IPS DF 6.9 (cell line): ENCODE measurements around the gene WIZ.

Experiments used
- DNase-seq: peaks from one replicate; pipeline ENCODE4 v3.0.0-alpha.2; 2013; ENCODE audit warnings: low read depth, low spot score
- H3K27ac ChIP-seq: one replicate; pipeline ENCODE4 v1.5.1; 2013; ENCODE audit warnings: low read length, control low read depth
- H3K27me3 ChIP-seq: 2 replicates; pipeline ENCODE4 v1.6.1; 2013; ENCODE audit warnings: mild to moderate bottlenecking, low read length; ENCODE audit not compliant: control insufficient read depth, insufficient read depth
- H3K36me3 ChIP-seq: 2 replicates; pipeline ENCODE4 v1.6.1; 2013; ENCODE audit warnings: low read length; ENCODE audit not compliant: control insufficient read depth, insufficient read depth
- H3K4me1 ChIP-seq: 2 replicates; pipeline ENCODE4 v1.6.1; 2013; ENCODE audit warnings: low read length; ENCODE audit not compliant: control insufficient read depth, insufficient read depth
- H3K4me3 ChIP-seq: 2 replicates; pipeline ENCODE4 v1.5.1; 2013; ENCODE audit warnings: mild to moderate bottlenecking, low read length
- H3K9me3 ChIP-seq: 2 replicates; pipeline ENCODE4 v1.6.1; 2013; ENCODE audit warnings: low read length, inconsistent platforms; ENCODE audit not compliant: control insufficient read depth, insufficient read depth
- WGBS: extraction: QIAGEN DNeasy Blood & Tissue Kit; methylation state at CpG from one replicate; pipeline ENCODE4 v1.1.7; 2013; ENCODE audit warnings: mixed read lengths, missing lambda C conversion rate; ENCODE audit not compliant: insufficient read length, insufficient coverage; 5-methylcytosine and 5-hydroxymethylcytosine counted together

WIZ gene

GRCh38 chr19:15437355-15438123 is 12.2 kb downstream of the WIZ start:
- Histone ChIP-seq H3K9me3 (no peaks in the 10 kb centered on the region), H3K4me1 (peaks cover 1% of the 10 kb centered on the region), H3K4me3 (no peak overlapping the region), H3K36me3 (no peaks in the 10 kb centered on the region), H3K27ac (no peak overlapping the region), H3K27me3 (no peaks in the 10 kb centered on the region)
- no peak for DNase-seq
- WGBS = no CpG with 5 or more reads among the region's 10 CpGs

GRCh38 chr19:15436826-15437110 is 13.0 kb downstream of the WIZ start:
- Histone ChIP-seq H3K9me3 (no peaks in the 10 kb centered on the region), H3K4me3 (no peak overlapping the region), H3K27ac (no peak overlapping the region), H3K36me3 (no peaks in the 10 kb centered on the region), H3K4me1 (peaks cover 2% of the 10 kb centered on the region), H3K27me3 (no peaks in the 10 kb centered on the region)
- no CpG with 5 or more reads among the region's 15 CpGs for WGBS
- DNase-seq = no peak

GRCh38 chr19:15436012-15436825 is 13.5 kb downstream of the WIZ start:
- no peak overlapping the region for H3K4me3 ChIP-seq
- H3K27me3 ChIP-seq = no peaks in the 10 kb centered on the region
- DNase-seq = no peak
- peaks cover 5% of the 10 kb centered on the region for H3K4me1 ChIP-seq
- H3K9me3 ChIP-seq = no peaks in the 10 kb centered on the region
- H3K36me3 ChIP-seq = no peaks in the 10 kb centered on the region
- no peak overlapping the region for H3K27ac ChIP-seq
- no CpG with 5 or more reads among the region's 10 CpGs for WGBS

GRCh38 chr19:15433519-15434069 is 16.2 kb downstream of the WIZ start:
- no peaks in the 10 kb centered on the region for H3K27me3 ChIP-seq
- WGBS = no CpG with 5 or more reads among the region's 8 CpGs
- H3K36me3 ChIP-seq = no peaks in the 10 kb centered on the region
- H3K27ac ChIP-seq = no peak overlapping the region
- no peaks in the 10 kb centered on the region for H3K9me3 ChIP-seq
- peaks cover 6% of the 10 kb centered on the region for H3K4me1 ChIP-seq
- no peak for DNase-seq
- H3K4me3 ChIP-seq = peak overlapping the region; percentile 74; the same call in 1 of the 2 replicates

- peak; percentile 60 for DNase-seq
- Histone ChIP-seq H3K9me3 (no peaks in the 10 kb centered on the region), H3K36me3 (no peaks in the 10 kb centered on the region), H3K27me3 (no peaks in the 10 kb centered on the region), H3K4me3 (peak overlapping the region; percentile 74; the same call in 1 of the 2 replicates), H3K27ac (no peak overlapping the region), H3K4me1 (peaks cover 6% of the 10 kb centered on the region)
- WGBS = no CpG with 5 or more reads among the region's 75 CpGs
Measured at GRCh38 chr19:15432629-15433518, 16.9 kb downstream of the WIZ start.

- WGBS = no CpG with 5 or more reads among the region's 44 CpGs
- no peaks in the 10 kb centered on the region for H3K9me3 ChIP-seq
- H3K4me3 ChIP-seq = peak overlapping the region; percentile 68
- H3K27ac ChIP-seq = no peak overlapping the region
- H3K36me3 ChIP-seq = peaks cover 4% of the 10 kb centered on the region; the same call in 1 of the 2 replicates
- no peaks in the 10 kb centered on the region for H3K27me3 ChIP-seq
- no peak for DNase-seq
- peaks cover 6% of the 10 kb centered on the region for H3K4me1 ChIP-seq
Measured at GRCh38 chr19:15432018-15432494, 17.7 kb downstream of the WIZ start.

- Histone ChIP-seq H3K36me3 (peaks cover 7% of the 10 kb centered on the region; the same call in 1 of the 2 replicates), H3K4me1 (peaks cover 6% of the 10 kb centered on the region), H3K27me3 (no peaks in the 10 kb centered on the region), H3K4me3 (peak overlapping the region; percentile 68), H3K9me3 (no peaks in the 10 kb centered on the region), H3K27ac (no peak overlapping the region)
- DNase-seq = no peak
- no CpG with 5 or more reads among the region's 7 CpGs for WGBS
Measured at GRCh38 chr19:15431396-15432017, 18.2 kb downstream of the WIZ start.

- H3K27ac ChIP-seq = no peak overlapping the region
- H3K27me3 ChIP-seq = no peaks in the 10 kb centered on the region
- H3K4me3 ChIP-seq = no peak overlapping the region
- peaks cover 7% of the 10 kb centered on the region; the same call in 1 of the 2 replicates for H3K36me3 ChIP-seq
- H3K4me1 ChIP-seq = peaks cover 6% of the 10 kb centered on the region
- WGBS = no CpG with 5 or more reads among the region's 10 CpGs
- no peaks in the 10 kb centered on the region for H3K9me3 ChIP-seq
- no peak for DNase-seq
Measured at GRCh38 chr19:15430526-15431120, 19.1 kb downstream of the WIZ start.

- Histone ChIP-seq H3K4me3 (no peak overlapping the region), H3K36me3 (peaks cover 13% of the 10 kb centered on the region; the same call in 1 of the 2 replicates), H3K9me3 (no peaks in the 10 kb centered on the region), H3K27me3 (no peaks in the 10 kb centered on the region), H3K27ac (no peak overlapping the region), H3K4me1 (peaks cover 6% of the 10 kb centered on the region)
- no peak for DNase-seq
- no CpG with 5 or more reads among the region's 24 CpGs for WGBS
Measured at GRCh38 chr19:15429825-15430467, 19.8 kb downstream of the WIZ start.
